GM18498 (cell line): Measurements from ENCODE around the gene DHRS7C.

Source experiments
- ATAC-seq: cut with Tn5 transposase; IDR thresholded peaks from one replicate; pipeline ENCODE4 v1.9.1; 2021; ENCODE audit warnings: mild to moderate bottlenecking, moderate library complexity; ENCODE audit not compliant: unreplicated experiment

Gene DHRS7C

GRCh38 chr17:9767432-9767991 lies 23.9 kb downstream of the DHRS7C start:
- no peak for ATAC-seq

GRCh38 chr17:9766970-9767369 lies 24.4 kb downstream of the DHRS7C start:
- no peak for ATAC-seq

- ATAC-seq: no peak
Observed at GRCh38 chr17:9765322-9765721, 26.1 kb downstream of the DHRS7C start.

DNA sequence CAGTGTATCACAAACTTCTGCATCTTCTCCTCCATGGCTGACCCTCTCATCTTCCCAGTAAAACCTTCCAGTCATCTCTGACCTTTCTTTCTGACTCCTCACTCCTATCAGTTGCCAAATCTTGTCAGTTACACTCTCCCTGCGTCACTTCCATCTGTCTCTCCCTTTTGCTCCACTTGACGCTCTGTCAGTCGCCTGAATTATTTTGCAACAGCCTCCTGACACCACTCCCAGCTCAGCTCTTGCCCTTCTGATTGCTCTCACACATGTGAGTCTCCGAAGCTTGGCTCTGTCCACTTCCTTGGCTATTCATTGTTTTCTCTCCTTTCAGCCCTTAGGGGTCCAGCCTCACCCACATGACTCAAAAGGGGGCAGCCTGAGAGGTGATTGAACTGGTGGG lies 27.7 kb downstream of the DHRS7C start:
- no peak for ATAC-seq

- ATAC-seq: no peak
Observed at GRCh38 chr17:9760266-9760665, 31.1 kb downstream of the DHRS7C start.

- no peak for ATAC-seq
Observed at GRCh38 chr17:9755083-9755482, 36.3 kb downstream of the DHRS7C start.

DNA sequence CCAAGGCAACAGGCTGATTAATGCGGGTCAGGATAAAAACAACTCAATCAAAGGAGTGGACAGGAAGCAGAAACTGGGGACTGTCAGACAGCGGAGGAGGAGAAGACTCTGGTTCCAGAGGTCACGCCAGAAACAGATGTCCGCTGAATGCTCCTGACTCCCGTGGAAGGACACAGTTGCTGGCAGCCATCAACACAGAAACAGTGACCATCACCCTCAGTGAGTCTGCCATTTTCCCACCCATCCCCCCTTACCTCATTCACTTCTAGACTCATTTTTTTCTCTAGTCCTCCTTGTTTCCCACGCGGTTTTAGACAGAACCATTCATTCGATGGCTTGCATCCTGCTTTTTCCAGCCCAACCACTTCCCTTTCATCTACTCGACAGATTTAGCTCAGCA lies 40.9 kb downstream of the DHRS7C start:
- ATAC-seq: no peak

DNA sequence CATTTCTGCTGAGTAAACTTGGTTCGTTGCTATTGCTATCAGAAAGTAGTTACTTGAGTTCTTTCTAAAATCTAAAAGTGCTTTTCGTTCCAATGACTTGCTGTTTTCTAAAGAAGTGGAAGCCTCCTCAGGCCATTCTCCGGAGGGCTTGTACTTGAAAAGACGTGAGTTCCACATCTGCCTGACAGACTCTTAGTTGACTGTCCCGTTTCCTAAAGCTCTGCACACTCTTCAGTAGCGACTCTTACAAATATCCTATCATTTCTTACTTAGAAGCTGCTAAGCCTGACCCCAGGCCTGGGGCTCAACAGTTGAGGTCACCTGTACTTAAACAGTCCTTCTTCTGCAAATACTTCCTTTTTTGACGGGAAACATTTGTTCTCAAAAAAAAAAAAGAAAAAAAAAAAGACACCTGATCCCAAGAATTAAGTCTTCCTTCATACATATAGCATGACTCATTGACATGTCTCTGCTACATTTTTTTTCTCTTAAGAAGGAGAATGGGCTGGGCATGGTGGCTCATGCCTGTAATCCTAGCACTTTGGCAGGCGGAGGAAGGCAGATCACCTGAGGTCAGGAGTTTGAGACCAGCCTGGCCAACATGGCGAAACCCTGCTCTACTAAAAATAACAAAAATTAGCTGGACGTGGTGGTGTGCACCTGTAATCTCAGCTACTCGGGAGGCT lies 61.5 kb downstream of the DHRS7C start:
- ATAC-seq: no peak

- ATAC-seq: no peak
Observed at GRCh38 chr17:9729034-9729650, 62.2 kb downstream of the DHRS7C start.

GRCh38 chr17:9728564-9728963 lies 62.8 kb downstream of the DHRS7C start:
- ATAC-seq: no peak

GRCh38 chr17:9728005-9728404 lies 63.4 kb downstream of the DHRS7C start:
- no peak for ATAC-seq

DNA sequence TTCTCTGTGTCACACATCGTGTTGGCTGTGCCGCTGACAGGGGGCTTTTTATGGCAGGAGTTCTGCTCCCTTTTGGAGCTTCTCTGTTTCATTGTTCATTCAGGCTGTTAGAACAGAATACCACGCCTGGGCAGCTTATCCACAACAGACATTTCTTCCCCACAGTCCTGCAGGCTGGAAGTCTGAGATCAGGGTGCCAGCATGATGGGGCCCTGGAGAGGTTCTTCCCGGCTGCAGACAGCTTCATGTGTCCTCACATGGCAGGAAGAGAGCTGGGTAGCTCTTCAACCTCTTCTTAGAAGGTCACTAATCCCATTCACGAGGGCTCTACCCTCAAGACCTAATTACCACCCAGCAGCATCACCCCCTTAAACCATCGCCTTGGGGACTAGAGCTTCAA lies 65.1 kb downstream of the DHRS7C start:
- ATAC-seq: no peak

DNA sequence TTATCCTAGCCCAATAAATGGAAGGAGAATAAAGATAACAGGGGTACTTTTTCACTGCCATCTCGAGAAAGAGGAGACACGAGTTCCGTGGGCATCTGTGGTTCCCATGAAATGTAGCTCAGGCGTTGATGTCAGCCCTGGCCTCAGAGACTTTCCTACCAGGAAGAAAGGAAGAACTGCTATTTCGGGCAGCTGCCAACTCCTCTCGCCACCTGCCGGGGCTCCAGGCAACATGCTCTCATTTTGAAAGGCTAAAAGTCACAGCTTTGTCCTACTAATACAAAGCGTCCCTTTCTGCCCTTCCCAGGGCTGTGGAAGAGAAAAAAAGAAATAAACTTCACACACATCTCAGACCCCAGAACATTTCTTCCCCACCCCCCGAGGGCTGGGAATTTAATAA lies 65.8 kb downstream of the DHRS7C start:
- no peak for ATAC-seq
